Measurements from ENCODE around the gene TTLL7.
"Not testable (repeated sequence)": the region's sequence is repeated elsewhere in the genome, so short reads cannot be mapped to it uniquely, and the experiment has no call there.

Gene TTLL7

GRCh38 chr1:83919872-83920271 lies 79.1 kb downstream of the TTLL7 start:
- no peak overlapping the region for H3K27ac ChIP-seq (ENCODE audit: low read length, poor library complexity, severe bottlenecking)
- H3K9me3 ChIP-seq (ENCODE audit: control insufficient read depth, low read length) = no peaks in the 10 kb centered on the region
- no peak overlapping the region for H4K8ac ChIP-seq (ENCODE audit: low read length)
- peaks cover 0 to 9% of the 10 kb centered on the region in 2 experiments for H3K36me3 ChIP-seq (ENCODE audit: control insufficient read depth in 1 of 2, insufficient read depth in 2 of 2, low read depth in 1 of 2, low read length in 2 of 2)
- H2BK5ac ChIP-seq (ENCODE audit: low read depth, low read length, poor library complexity, severe bottlenecking) = no peak overlapping the region
- no peak overlapping the region for H3K9ac ChIP-seq (ENCODE audit: low read length)
- DNase-seq = no peak
- no peaks in the 10 kb centered on the region for H3K27me3 ChIP-seq (ENCODE audit: control insufficient read depth in 1 of 2, insufficient read depth in 1 of 2, low read length in 2 of 2)
- no peaks in the 10 kb centered on the region for H3K79me1 ChIP-seq (replicated peaks; ENCODE audit: low read length, poor library complexity, severe bottlenecking)
- no peak overlapping the region for H3K23ac ChIP-seq (ENCODE audit: low read length in 2 of 2)
- no peak overlapping the region for H3K4ac ChIP-seq (ENCODE audit: low read depth in 1 of 2, low read length in 2 of 2)
- no peak overlapping the region for H2BK12ac ChIP-seq (ENCODE audit: low read length in 2 of 2)
- no peaks in the 10 kb centered on the region for H3K4me1 ChIP-seq (ENCODE audit: control insufficient read depth, insufficient read depth, low read depth, low read length)
- H2AK5ac ChIP-seq (ENCODE audit: low read length, severe bottlenecking) = no peak overlapping the region
- 100% methylated on average over 1 of the region's 1 CpG for WGBS
- no peak overlapping the region for H3K14ac ChIP-seq (ENCODE audit: low read length in 2 of 2)
- no peak overlapping the region for H2AFZ ChIP-seq (ENCODE audit: low read depth, low read length)
- no peak overlapping the region for H3K4me3 ChIP-seq (ENCODE audit: insufficient read depth in 1 of 2, low read depth in 1 of 2, low read length in 2 of 2)
- H4K91ac ChIP-seq (ENCODE audit: low read length) = no peak overlapping the region
- H2BK120ac ChIP-seq (ENCODE audit: low read depth, low read length) = no peak overlapping the region
- no peak overlapping the region for H2BK15ac ChIP-seq (ENCODE audit: low read depth, poor library complexity, severe bottlenecking)
- no peak overlapping the region for H3K18ac ChIP-seq (ENCODE audit: low read depth in 1 of 2, low read length in 2 of 2)
- no peak overlapping the region for H3K4me2 ChIP-seq (ENCODE audit: low read length, poor library complexity, severe bottlenecking)

GRCh38 chr1:83918688-83919285 lies 80.1 kb downstream of the TTLL7 start:
- Histone ChIP-seq H3K36me3 (ENCODE audit: control insufficient read depth in 1 of 2, insufficient read depth in 2 of 2, low read depth in 1 of 2, low read length in 2 of 2) (peaks cover 0 to 9% of the 10 kb centered on the region in 2 experiments), H4K91ac (ENCODE audit: low read length) (no peak overlapping the region), H4K8ac (ENCODE audit: low read length) (no peak overlapping the region), H3K9me3 (ENCODE audit: control insufficient read depth, low read length) (no peaks in the 10 kb centered on the region), H3K14ac (ENCODE audit: low read length in 2 of 2) (no peak overlapping the region), H3K4ac (ENCODE audit: low read depth in 1 of 2, low read length in 2 of 2) (no peak overlapping the region), H3K23ac (ENCODE audit: low read length in 2 of 2) (no peak overlapping the region), H3K18ac (ENCODE audit: low read depth in 1 of 2, low read length in 2 of 2) (no peak overlapping the region), H3K4me1 (ENCODE audit: control insufficient read depth, insufficient read depth, low read depth, low read length) (no peaks in the 10 kb centered on the region), H2AK5ac (ENCODE audit: low read length, severe bottlenecking) (no peak overlapping the region), H3K27ac (ENCODE audit: low read length, poor library complexity, severe bottlenecking) (no peak overlapping the region), H3K4me2 (ENCODE audit: low read length, poor library complexity, severe bottlenecking) (no peak overlapping the region), H2BK15ac (ENCODE audit: low read depth, poor library complexity, severe bottlenecking) (no peak overlapping the region), H2AFZ (ENCODE audit: low read depth, low read length) (no peak overlapping the region), H3K27me3 (ENCODE audit: control insufficient read depth in 1 of 2, insufficient read depth in 1 of 2, low read length in 2 of 2) (no peaks in the 10 kb centered on the region), H2BK5ac (ENCODE audit: low read depth, low read length, poor library complexity, severe bottlenecking) (no peak overlapping the region), H2BK12ac (ENCODE audit: low read length in 2 of 2) (no peak overlapping the region), H3K79me1 (replicated peaks; ENCODE audit: low read length, poor library complexity, severe bottlenecking) (no peaks in the 10 kb centered on the region), H3K9ac (ENCODE audit: low read length) (no peak overlapping the region), H3K4me3 (ENCODE audit: insufficient read depth in 1 of 2, low read depth in 1 of 2, low read length in 2 of 2) (no peak overlapping the region), H2BK120ac (ENCODE audit: low read depth, low read length) (no peak overlapping the region)
- DNase-seq = no peak
- 33% methylated on average over 2 of the region's 2 CpGs for whole genome bisulfite sequencing

GRCh38 chr1:83917959-83918358 lies 81.0 kb downstream of the TTLL7 start:
- no peak overlapping the region for H4K91ac ChIP-seq (ENCODE audit: low read length)
- no peak overlapping the region for H3K9ac ChIP-seq (ENCODE audit: low read length)
- H4K8ac ChIP-seq (ENCODE audit: low read length) = no peak overlapping the region
- no peak overlapping the region for H3K14ac ChIP-seq (ENCODE audit: low read length in 2 of 2)
- no peaks in the 10 kb centered on the region for H3K9me3 ChIP-seq (ENCODE audit: control insufficient read depth, low read length)
- no peak overlapping the region for H3K27ac ChIP-seq (ENCODE audit: low read length, poor library complexity, severe bottlenecking)
- DNase-seq = no peak
- H3K4me1 ChIP-seq (ENCODE audit: control insufficient read depth, insufficient read depth, low read depth, low read length) = no peaks in the 10 kb centered on the region
- H2BK120ac ChIP-seq (ENCODE audit: low read depth, low read length) = no peak overlapping the region
- H2AFZ ChIP-seq (ENCODE audit: low read depth, low read length) = no peak overlapping the region
- no peak overlapping the region for H2BK15ac ChIP-seq (ENCODE audit: low read depth, poor library complexity, severe bottlenecking)
- H3K36me3 ChIP-seq (ENCODE audit: control insufficient read depth in 1 of 2, insufficient read depth in 2 of 2, low read depth in 1 of 2, low read length in 2 of 2) = peaks cover 0 to 9% of the 10 kb centered on the region in 2 experiments
- H3K23ac ChIP-seq (ENCODE audit: low read length in 2 of 2) = no peak overlapping the region
- no peak overlapping the region for H2BK12ac ChIP-seq (ENCODE audit: low read length in 2 of 2)
- no peaks in the 10 kb centered on the region for H3K27me3 ChIP-seq (ENCODE audit: control insufficient read depth in 1 of 2, insufficient read depth in 1 of 2, low read length in 2 of 2)
- H3K18ac ChIP-seq (ENCODE audit: low read depth in 1 of 2, low read length in 2 of 2) = no peak overlapping the region
- no CpG with 5 or more reads among the region's 1 CpG for WGBS
- no peak overlapping the region for H2BK5ac ChIP-seq (ENCODE audit: low read depth, low read length, poor library complexity, severe bottlenecking)
- no peak overlapping the region for H2AK5ac ChIP-seq (ENCODE audit: low read length, severe bottlenecking)
- H3K79me1 ChIP-seq (replicated peaks; ENCODE audit: low read length, poor library complexity, severe bottlenecking) = no peaks in the 10 kb centered on the region
- no peak overlapping the region for H3K4ac ChIP-seq (ENCODE audit: low read depth in 1 of 2, low read length in 2 of 2)
- no peak overlapping the region for H3K4me3 ChIP-seq (ENCODE audit: insufficient read depth in 1 of 2, low read depth in 1 of 2, low read length in 2 of 2)
- H3K4me2 ChIP-seq (ENCODE audit: low read length, poor library complexity, severe bottlenecking) = no peak overlapping the region

GRCh38 chr1:83916094-83916493 lies 82.8 kb downstream of the TTLL7 start:
- not testable (repeated sequence) for H2AK5ac ChIP-seq (ENCODE audit: low read length, severe bottlenecking)

More at GRCh38 chr1:83916094-83916493, 82.8 kb downstream of the TTLL7 start:
- H3K9ac ChIP-seq (ENCODE audit: low read length); H2BK12ac ChIP-seq (ENCODE audit: low read length in 2 of 2); H3K4me3 ChIP-seq (ENCODE audit: insufficient read depth in 1 of 2, low read depth in 1 of 2, low read length in 2 of 2); H2BK120ac ChIP-seq (ENCODE audit: low read depth, low read length); H3K14ac ChIP-seq (ENCODE audit: low read length in 2 of 2); H3K27ac ChIP-seq (ENCODE audit: low read length, poor library complexity, severe bottlenecking); DNase-seq; H3K23ac ChIP-seq (ENCODE audit: low read length in 2 of 2); H3K18ac ChIP-seq (ENCODE audit: low read depth in 1 of 2, low read length in 2 of 2); H2AFZ ChIP-seq (ENCODE audit: low read depth, low read length); H3K79me1 ChIP-seq (replicated peaks; ENCODE audit: low read length, poor library complexity, severe bottlenecking); H3K4me1 ChIP-seq (ENCODE audit: control insufficient read depth, insufficient read depth, low read depth, low read length); H3K36me3 ChIP-seq (ENCODE audit: control insufficient read depth in 1 of 2, insufficient read depth in 2 of 2, low read depth in 1 of 2, low read length in 2 of 2); H2BK15ac ChIP-seq (ENCODE audit: low read depth, poor library complexity, severe bottlenecking); H3K4ac ChIP-seq (ENCODE audit: low read depth in 1 of 2, low read length in 2 of 2); H3K9me3 ChIP-seq (ENCODE audit: control insufficient read depth, low read length); H3K27me3 ChIP-seq (ENCODE audit: control insufficient read depth in 1 of 2, insufficient read depth in 1 of 2, low read length in 2 of 2); H2BK5ac ChIP-seq (ENCODE audit: low read depth, low read length, poor library complexity, severe bottlenecking); H3K4me2 ChIP-seq (ENCODE audit: low read length, poor library complexity, severe bottlenecking); H4K91ac ChIP-seq (ENCODE audit: low read length); H4K8ac ChIP-seq (ENCODE audit: low read length): not testable (repeated sequence)
- 100% methylated on average over 1 of the region's 1 CpG for WGBS

All from mesenchymal stem cell (in vitro differentiated cells and primary cell).